Activated CD4-positive, alpha-beta T cell treated with anti-CD3 and anti-CD28 coated beads for 24 hours (primary cell): ENCODE data around the gene ANKRD28.

Experiments used
- DNase-seq, 2 donors: peaks; one replicate each; pipeline ENCODE4 v3.0.0-alpha.2; 2020; ENCODE audit warnings: low read depth in 2 of 2

The ANKRD28 gene

GRCh38 chr3:15665510-15666150 lies 132.1 kb downstream of the ANKRD28 start:
- DNase-seq: no peak

GRCh38 chr3:15664144-15664543 lies 133.6 kb downstream of the ANKRD28 start:
- no peak for DNase-seq

GRCh38 chr3:15660055-15660935 lies 137.5 kb downstream of the ANKRD28 start:
- DNase-seq: no peak

- DNase-seq: no peak
These were observed 138.4 kb downstream of the ANKRD28 start for GRCh38 chr3:15659254-15659975.

- DNase-seq: no peak
These were observed 140.8 kb downstream of the ANKRD28 start for GRCh38 chr3:15657016-15657415.

GRCh38 chr3:15656342-15656741 lies 141.4 kb downstream of the ANKRD28 start:
- no peak for DNase-seq

- DNase-seq: no peak
These were observed 142.9 kb downstream of the ANKRD28 start for GRCh38 chr3:15654891-15655290.

GRCh38 chr3:15654127-15654526 lies 143.7 kb downstream of the ANKRD28 start:
- no peak for DNase-seq

GRCh38 chr3:15653321-15653720 lies 144.5 kb downstream of the ANKRD28 start:
- DNase-seq: no peak

GRCh38 chr3:15651396-15651795 lies 146.4 kb downstream of the ANKRD28 start:
- DNase-seq: no peak

- no peak for DNase-seq
These were observed 147.9 kb downstream of the ANKRD28 start for GRCh38 chr3:15649858-15650257.

- DNase-seq: no peak
These were observed 148.4 kb downstream of the ANKRD28 start for GRCh38 chr3:15649341-15649740.

GRCh38 chr3:15647611-15648167 lies 150.1 kb downstream of the ANKRD28 start:
- peak; percentile 28 to 36 for DNase-seq

- no peak for DNase-seq
These were observed 150.8 kb downstream of the ANKRD28 start for GRCh38 chr3:15646851-15647511.

- no peak for DNase-seq
These were observed 151.9 kb downstream of the ANKRD28 start for GRCh38 chr3:15645740-15646501.

- no peak for DNase-seq
These were observed 152.5 kb downstream of the ANKRD28 start for GRCh38 chr3:15645246-15645645.

- no peak for DNase-seq
These were observed 158.9 kb downstream of the ANKRD28 start for GRCh38 chr3:15638891-15639262.

- no peak for DNase-seq
These were observed 159.4 kb downstream of the ANKRD28 start for GRCh38 chr3:15638193-15638890.

- no peak for DNase-seq
These were observed 160.4 kb downstream of the ANKRD28 start for GRCh38 chr3:15637131-15637951.
